NCI-H82 treated with DMSO at 0.1 percent for 48 hours (cell line): ENCODE data around the gene NFKB2.
A peak's percentile ranks its signal among the peaks of the same experiment; 100 is the strongest.

Experiments used
- DNase-seq: peaks from one replicate; lab custom pipeline; 2025; ENCODE audit not compliant: unreplicated experiment; lab: John Stamatoyannopoulos, UW

Gene NFKB2

GRCh38 chr10:102407425-102408130 lies 12.1 kb downstream of the NFKB2 start:
- DNase-seq, result no peak

GRCh38 chr10:102408131-102408727 lies 12.7 kb downstream of the NFKB2 start:
- no peak for DNase-seq

GRCh38 chr10:102408728-102409603 lies 13.5 kb downstream of the NFKB2 start:
- DNase-seq, result no peak

- no peak for DNase-seq
Observed at GRCh38 chr10:102409604-102410428, 14.3 kb downstream of the NFKB2 start.

- no peak for DNase-seq
Observed at GRCh38 chr10:102410429-102411073, 15.0 kb downstream of the NFKB2 start.

GRCh38 chr10:102411341-102412255 lies 16.1 kb downstream of the NFKB2 start:
- no peak for DNase-seq

- no peak for DNase-seq
Observed at GRCh38 chr10:102412293-102412692, 16.8 kb downstream of the NFKB2 start.

- DNase-seq, result no peak
Observed at GRCh38 chr10:102413053-102413705, 17.7 kb downstream of the NFKB2 start.

GRCh38 chr10:102413806-102414561 lies 18.5 kb downstream of the NFKB2 start:
- no peak for DNase-seq

GRCh38 chr10:102414749-102415148 lies 19.2 kb downstream of the NFKB2 start:
- no peak for DNase-seq

- DNase-seq, result no peak
Observed at GRCh38 chr10:102416283-102416682, 20.8 kb downstream of the NFKB2 start.

- no peak for DNase-seq
Observed at GRCh38 chr10:102416695-102417094, 21.2 kb downstream of the NFKB2 start.

- DNase-seq, result peak; percentile 80
Observed at GRCh38 chr10:102418622-102419268, 23.2 kb downstream of the NFKB2 start, which contains the start of gene PSD. Gene PSD, minus strand, starts transcription at chr10:102418785. Its CDS starts 1,747 bp downstream, at chr10:102417038.

GRCh38 chr10:102419269-102420180 lies 24.0 kb downstream of the NFKB2 start:
- peak; percentile 84 for DNase-seq

- no peak for DNase-seq
Observed at GRCh38 chr10:102420181-102420713, 24.7 kb downstream of the NFKB2 start.
